Gastrocnemius medialis (tissue), 4 donors: ENCODE data around the gene GDPD5.

Experiments
- CTCF ChIP-seq, 5 experiments: fragments of 450-650 bp in 3 of 5; fragments of 200-600 bp in 2 of 5; sonication (generic) in 2 of 5; IDR thresholded peaks in 4 of 5; conservative IDR thresholded peaks in 1 of 5; 1 replicate in 4 of 5; 2 replicates in 1 of 5; pipeline ENCODE4 v1.5.1; 2016 to 2019; ENCODE audit warnings: antibody characterized with exemption in 5 of 5, mild to moderate bottlenecking in 3 of 5, moderate library complexity in 3 of 5
- POLR2A ChIP-seq, 2 donors: fragments of 450-650 bp; IDR thresholded peaks; one replicate each; pipeline ENCODE4 v1.6.1; 2017; ENCODE audit warnings: antibody characterized with exemption in 2 of 2, mild to moderate bottlenecking in 2 of 2, moderate library complexity in 2 of 2

DNA sequence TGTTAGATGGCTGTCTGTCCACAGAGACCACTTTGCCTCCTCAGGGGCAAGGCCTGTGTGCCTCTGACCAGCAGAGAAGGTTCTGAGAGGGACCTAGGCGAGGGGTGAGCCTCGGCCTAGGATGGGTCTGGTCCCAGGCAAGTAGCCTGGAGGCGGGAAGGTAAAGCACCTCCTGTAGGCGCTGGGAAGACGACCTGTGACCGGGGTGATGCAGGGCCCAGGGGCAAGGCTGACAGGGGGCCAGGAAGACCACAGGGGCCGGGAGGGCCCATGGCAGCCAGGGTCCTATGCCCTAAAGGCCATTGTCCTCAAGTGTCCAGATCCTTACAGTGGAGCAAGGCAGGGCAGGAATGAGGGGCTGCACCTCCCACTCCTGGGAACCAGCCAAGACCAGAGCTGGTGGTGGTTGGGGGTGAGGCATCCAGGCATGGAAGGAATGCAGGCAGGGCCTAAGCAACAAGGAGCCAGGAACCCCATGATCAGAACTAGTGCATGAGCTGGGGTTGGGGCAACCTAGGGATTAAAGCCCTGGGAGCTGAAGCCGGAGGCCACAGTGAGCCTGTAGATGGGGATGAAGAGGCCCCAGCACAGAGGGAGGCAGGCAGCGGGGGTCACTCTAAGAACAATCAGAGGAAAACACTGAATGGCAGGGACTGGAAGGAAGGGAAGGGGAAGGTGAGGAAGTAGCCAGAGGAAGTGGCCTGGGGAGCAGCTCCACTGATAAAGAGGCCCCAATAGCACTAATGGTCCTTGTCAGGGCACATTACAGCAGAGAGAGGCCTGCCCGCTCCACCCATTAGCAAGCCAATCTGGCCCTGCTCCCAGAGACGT, 59.8 kb downstream of the GDPD5 start:
- TF ChIP-seq CTCF (IDR thresholded peaks at IDR 0.05 in 4 of 5, conservative IDR thresholded peaks at IDR 0.05 in 1 of 5) (no peak), POLR2A (IDR thresholded peaks at IDR 0.05) (no peak)
